Fibroblast of lung (primary cell): ENCODE measurements around the gene DDIT4. TPM values are rescaled to one million over a fixed set of nuclear protein-coding genes. Genes with fewer than 3 reads are reported as not detected.
"Not testable (repeated sequence)": the region's sequence is repeated elsewhere in the genome, so short reads cannot be mapped to it uniquely, and the experiment has no call there.

Source experiments
- DNase-seq, 2 donors: peaks; one replicate each; pipeline versions ENCODE4 v3.0.0 to v3.0.0-alpha.2; 2010; ENCODE audit warnings: low read depth in 2 of 2
- H2AFZ ChIP-seq: 2 replicates; pipeline ENCODE4 v1.5.1; 2012; ENCODE audit warnings: low read length, control low read depth, inconsistent platforms
- H3K27ac ChIP-seq: 2 replicates; pipeline ENCODE4 v1.5.1; 2011; ENCODE audit warnings: low read length, control low read depth; ENCODE audit not compliant: insufficient read depth
- H3K27me3 ChIP-seq: 2 replicates; pipeline ENCODE4 v1.5.1; 2011; ENCODE audit warnings: mild to moderate bottlenecking, low read length; ENCODE audit not compliant: control insufficient read depth, insufficient read depth
- H3K36me3 ChIP-seq: 2 replicates; pipeline ENCODE4 v1.5.1; 2011; ENCODE audit warnings: low read length; ENCODE audit not compliant: control insufficient read depth, insufficient read depth
- H3K4me1 ChIP-seq: 2 replicates; pipeline ENCODE4 v1.5.1; 2011; ENCODE audit warnings: low read length; ENCODE audit not compliant: control insufficient read depth, insufficient read depth; ENCODE audit errors: extremely low read depth
- H3K4me2 ChIP-seq: 2 replicates; pipeline ENCODE4 v1.5.1; 2011; ENCODE audit warnings: low read length, control low read depth; ENCODE audit not compliant: insufficient read depth; ENCODE audit errors: extremely low read depth
- H3K4me3 ChIP-seq, 4 experiments: fragments of 200-600 bp in 1 of 4; sonication (generic) in 1 of 4; replicated peaks in 1 of 4; 2 replicates each; pipeline ENCODE4 v1.5.1; 2011 to 2016; ENCODE audit warnings: low read length in 4 of 4, low read depth in 3 of 4, mild to moderate bottlenecking in 3 of 4, control low read depth in 2 of 4, inconsistent platforms in 1 of 4, mixed read lengths in 1 of 4; ENCODE audit not compliant: insufficient read depth in 1 of 4; ENCODE audit errors: control extremely low read depth in 1 of 4
- H3K79me2 ChIP-seq: 2 replicates; pipeline ENCODE4 v1.5.1; 2012; ENCODE audit warnings: mild to moderate bottlenecking, low read length, inconsistent platforms; ENCODE audit not compliant: control insufficient read depth, insufficient read depth
- H3K9ac ChIP-seq: 2 replicates; pipeline ENCODE4 v1.5.1; 2011; ENCODE audit warnings: mild to moderate bottlenecking, low read length, control low read depth; ENCODE audit not compliant: insufficient read depth
- H3K9me3 ChIP-seq: 2 replicates; pipeline ENCODE4 v1.5.1; 2012; ENCODE audit warnings: low read depth, low read length; ENCODE audit not compliant: control insufficient read depth, insufficient read depth
- H4K20me1 ChIP-seq: 2 replicates; pipeline ENCODE4 v1.5.1; 2011; ENCODE audit warnings: low read length; ENCODE audit not compliant: control insufficient read depth, insufficient read depth; ENCODE audit errors: extremely low read depth
- CTCF ChIP-seq, 2 donors: IDR thresholded peaks in 1 of 2; conservative IDR thresholded peaks in 1 of 2; 1 replicate in 1 of 2; 2 replicates in 1 of 2; pipeline ENCODE4 v1.5.1; 2011 to 2012; ENCODE audit warnings: low read length in 2 of 2, control low read depth in 1 of 2, inconsistent platforms in 1 of 2, low read depth in 1 of 2, mild to moderate bottlenecking in 1 of 2
- EZH2 ChIP-seq: IDR thresholded peaks from 2 replicates; pipeline ENCODE4 v1.5.1; 2012; ENCODE audit warnings: low read length, control low read depth, mild to moderate bottlenecking; ENCODE audit errors: missing control alignments
- polyA plus RNA-seq, 2 donors: library from polyadenylated mRNA; depleted of rRNA in 1 of 2; stranded (reverse) in 1 of 2; unstranded in 1 of 2; fragments of >200 nt; gene quantifications; 2 replicates each; pipeline ENCODE4 v1.2.1, GENCODE V29; 2011 to 2012; ENCODE audit warnings: missing spikeins in 1 of 2
- total RNA-seq: library from RNA; depleted of rRNA; stranded (reverse); fragments of >200 nt; gene quantifications from 2 replicates; pipeline ENCODE4 v1.2.1, GENCODE V29; 2014

DDIT4 gene
- total and polyA plus RNA-seq, 2 donors (not counting 1 experiment from before 2014, with no cell fraction given): 51.3 to 662 TPM

DNA sequence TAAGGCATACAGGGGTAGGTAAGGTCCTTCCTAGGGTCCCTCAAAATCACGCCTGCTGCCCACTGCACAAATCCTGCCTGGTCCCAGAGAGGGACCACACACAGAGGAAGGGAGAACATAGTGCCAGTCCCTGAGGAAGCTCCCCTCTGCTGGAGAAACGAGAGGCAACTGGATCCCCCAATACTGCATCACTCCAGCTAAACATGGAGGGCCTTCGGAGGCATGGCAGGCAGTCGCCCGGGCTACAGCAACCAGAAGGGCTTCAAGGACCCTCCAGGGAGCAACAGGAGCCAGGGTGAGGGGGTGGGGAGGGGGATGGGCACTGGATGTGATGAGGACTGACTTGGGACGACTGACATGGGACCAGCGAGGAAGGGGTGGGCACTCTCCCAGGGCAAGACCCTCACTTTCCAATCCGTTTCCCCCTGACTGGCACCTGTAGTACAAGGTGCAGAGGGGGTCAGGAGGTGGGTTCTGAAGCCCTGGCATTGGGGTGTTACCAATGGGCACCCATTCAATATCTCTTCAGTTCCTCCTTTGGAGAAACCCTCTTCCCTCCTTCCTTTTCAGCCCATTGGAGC is 21.7 kb downstream of the DDIT4 start:
- H3K4me1 ChIP-seq: peaks cover 11% of the 10 kb centered on the region
- H3K4me3 ChIP-seq: no peak overlapping the region
- no peaks in the 10 kb centered on the region for H3K36me3 ChIP-seq
- H2AFZ ChIP-seq: no peak overlapping the region
- H3K27ac ChIP-seq: peak overlapping the region; percentile 96
- DNase-seq: no peak
- H3K9me3 ChIP-seq: no peaks in the 10 kb centered on the region
- no peak overlapping the region for H3K9ac ChIP-seq
- no peak for TF ChIP-seq CTCF (conservative IDR thresholded peaks at IDR 0.05 in 1 of 2, IDR thresholded peaks at IDR 0.05 in 1 of 2; ENCODE audit: low read depth in 1 of 2, low read length in 2 of 2)
- TF ChIP-seq EZH2: no peak
- no peaks in the 10 kb centered on the region for H3K79me2 ChIP-seq
- H4K20me1 ChIP-seq: no peaks in the 10 kb centered on the region
- H3K27me3 ChIP-seq: no peaks in the 10 kb centered on the region
- no peak overlapping the region for H3K4me2 ChIP-seq

DNA sequence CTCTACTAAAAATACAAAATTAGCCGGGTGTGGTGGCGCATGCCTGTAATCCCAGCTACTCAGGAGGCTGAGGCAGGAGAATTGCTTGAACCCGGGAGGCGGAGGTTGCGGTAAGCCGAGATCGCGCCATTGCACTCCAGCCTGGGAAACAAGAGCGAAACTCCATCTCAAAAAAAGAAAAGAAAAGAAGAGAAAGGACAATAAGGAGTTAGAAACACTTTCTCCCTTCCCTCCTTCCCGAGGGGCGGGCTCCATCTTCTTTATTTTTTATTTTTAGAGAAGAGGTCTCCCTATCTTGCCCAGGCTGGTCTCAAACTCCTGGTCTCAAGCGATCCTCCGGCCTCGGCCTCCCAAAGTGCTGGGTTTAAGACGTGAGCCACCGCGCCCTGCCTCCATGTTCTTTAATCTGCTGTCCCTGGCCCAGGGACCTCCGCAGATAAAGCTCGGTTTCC is 23.1 kb downstream of the DDIT4 start:
- Histone ChIP-seq H3K27ac (peak overlapping the region; percentile 96), H3K4me1 (peaks cover 11% of the 10 kb centered on the region)
- not testable (repeated sequence) for H2AFZ ChIP-seq

DNA sequence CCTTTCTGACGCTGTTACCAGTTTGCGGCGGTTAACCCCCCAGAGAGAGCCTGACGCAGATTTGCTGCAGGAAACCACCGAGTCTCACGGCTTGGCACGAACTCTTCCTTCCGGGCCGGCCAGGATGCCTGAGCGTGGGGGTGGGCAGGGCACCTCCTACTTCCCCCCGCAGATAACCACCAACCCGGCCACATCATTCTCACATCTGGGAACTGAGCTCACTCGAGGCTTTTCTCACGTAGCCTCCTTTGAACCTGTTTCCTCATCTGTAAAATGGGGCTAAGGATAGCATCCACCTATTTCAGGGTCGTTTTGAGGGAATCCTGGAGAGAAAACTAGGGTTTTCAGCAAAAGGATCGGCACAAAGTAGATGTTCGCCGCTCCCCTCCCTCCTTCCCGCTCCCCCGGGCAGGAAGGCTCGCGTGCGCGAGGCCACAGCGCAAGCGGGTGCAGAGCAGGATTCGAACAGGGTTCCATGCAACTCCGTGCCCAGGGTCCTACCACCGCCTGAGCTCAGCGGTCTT is 23.6 kb downstream of the DDIT4 start:
- H3K9ac ChIP-seq: peak overlapping the region; percentile 88
- no peaks in the 10 kb centered on the region for H4K20me1 ChIP-seq
- peak overlapping the region; percentile 44 to 59 (median 52) for H3K4me3 ChIP-seq
- TF ChIP-seq EZH2: no peak
- TF ChIP-seq CTCF (conservative IDR thresholded peaks at IDR 0.05 in 1 of 2, IDR thresholded peaks at IDR 0.05 in 1 of 2; ENCODE audit: low read depth in 1 of 2, low read length in 2 of 2): no peak
- H3K36me3 ChIP-seq: no peaks in the 10 kb centered on the region
- H3K27me3 ChIP-seq: no peaks in the 10 kb centered on the region
- peak overlapping the region; percentile 96 for H3K27ac ChIP-seq
- no peaks in the 10 kb centered on the region for H3K79me2 ChIP-seq
- H3K4me1 ChIP-seq: peaks cover 11% of the 10 kb centered on the region
- peak; percentile 88 to 97 for DNase-seq
- no peaks in the 10 kb centered on the region for H3K9me3 ChIP-seq
- peak overlapping the region; percentile 72 for H3K4me2 ChIP-seq
- peak overlapping the region; percentile 16 for H2AFZ ChIP-seq

More for the DNA sequence above, 23.1 kb downstream of the DDIT4 start:
- not testable (repeated sequence) for H3K27me3 ChIP-seq, H3K79me2 ChIP-seq, H4K20me1 ChIP-seq, H3K36me3 ChIP-seq, DNase-seq, H3K9me3 ChIP-seq
- peak overlapping the region; percentile 88 for H3K9ac ChIP-seq
- H3K4me3 ChIP-seq: peak overlapping the region in 1 of 4 experiments; percentile 57
- H3K4me2 ChIP-seq: peak overlapping the region; percentile 72
